Measurements from ENCODE around the gene DNAI7.

GRCh38 chr12:25186788-25187402 lies 8.1 kb downstream of the DNAI7 start:
- TF ChIP-seq TEAD4 (IDR thresholded peaks at IDR 0.05) (no peak), EGR1 (IDR thresholded peaks at IDR 0.05) (no peak), TAF1 (IDR thresholded peaks at IDR 0.05; ENCODE audit: low read depth) (no peak), MAX (IDR thresholded peaks at IDR 0.05) (no peak), EP300 (IDR thresholded peaks at IDR 0.05; ENCODE audit: borderline replicate concordance) (no peak), TCF12 (IDR thresholded peaks at IDR 0.05; ENCODE audit: low read depth) (no peak), CEBPB (IDR thresholded peaks at IDR 0.05) (no peak), RAD21 (IDR thresholded peaks at IDR 0.05; ENCODE audit: low read depth) (no peak), CREB1 (IDR thresholded peaks at IDR 0.05; ENCODE audit: low read depth) (no peak)

Data from Ishikawa (cell line).